Cortex of kidney (tissue), 1 donor: ENCODE measurements around the gene CDH13.

Experiments used
- DNase-seq: peaks from one replicate; lab custom pipeline; 2025; lab: John Stamatoyannopoulos, UW

The CDH13 gene

GRCh38 chr16:83002351-83003334 is 375.9 kb downstream of the CDH13 start:
- DNase-seq = no peak

DNA sequence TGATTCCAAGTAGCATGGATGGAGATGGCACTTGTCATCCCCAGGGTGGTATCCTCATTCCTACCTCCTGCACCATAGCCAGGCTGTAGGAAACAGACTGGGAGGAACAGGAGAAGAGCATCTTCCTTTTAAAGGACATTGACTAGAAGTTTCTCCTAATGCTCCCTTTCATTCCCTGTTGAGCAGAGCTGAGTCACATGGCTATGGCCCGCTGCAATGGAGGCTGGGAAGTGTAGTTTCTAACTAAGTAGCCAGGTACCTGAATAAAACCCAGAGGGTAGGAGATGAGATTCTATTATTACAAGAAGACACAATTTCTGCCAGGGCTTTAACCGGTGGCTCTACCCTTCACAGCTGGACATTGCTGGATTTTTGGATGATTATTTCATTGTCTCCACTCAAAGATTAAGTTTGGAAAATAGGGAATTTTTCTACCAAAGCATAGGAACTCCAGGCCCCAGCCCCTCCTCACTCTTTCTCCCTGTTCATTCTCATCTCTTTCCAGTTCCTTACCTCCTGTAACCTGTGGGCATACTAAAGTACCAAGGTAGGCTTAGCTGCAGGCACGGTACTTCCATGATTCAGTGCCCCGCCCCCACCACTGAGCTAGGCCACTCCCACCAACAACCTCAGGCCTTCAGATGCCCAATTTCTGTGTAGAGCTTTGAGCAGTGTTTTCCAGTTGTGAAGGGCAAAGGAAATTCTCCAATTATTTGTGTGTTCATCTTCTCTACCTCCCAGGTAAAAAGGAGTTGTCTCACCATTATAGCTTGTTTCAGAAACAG is 378.3 kb downstream of the CDH13 start:
- DNase-seq = no peak

GRCh38 chr16:83005653-83006160 is 378.9 kb downstream of the CDH13 start:
- DNase-seq = no peak

DNA sequence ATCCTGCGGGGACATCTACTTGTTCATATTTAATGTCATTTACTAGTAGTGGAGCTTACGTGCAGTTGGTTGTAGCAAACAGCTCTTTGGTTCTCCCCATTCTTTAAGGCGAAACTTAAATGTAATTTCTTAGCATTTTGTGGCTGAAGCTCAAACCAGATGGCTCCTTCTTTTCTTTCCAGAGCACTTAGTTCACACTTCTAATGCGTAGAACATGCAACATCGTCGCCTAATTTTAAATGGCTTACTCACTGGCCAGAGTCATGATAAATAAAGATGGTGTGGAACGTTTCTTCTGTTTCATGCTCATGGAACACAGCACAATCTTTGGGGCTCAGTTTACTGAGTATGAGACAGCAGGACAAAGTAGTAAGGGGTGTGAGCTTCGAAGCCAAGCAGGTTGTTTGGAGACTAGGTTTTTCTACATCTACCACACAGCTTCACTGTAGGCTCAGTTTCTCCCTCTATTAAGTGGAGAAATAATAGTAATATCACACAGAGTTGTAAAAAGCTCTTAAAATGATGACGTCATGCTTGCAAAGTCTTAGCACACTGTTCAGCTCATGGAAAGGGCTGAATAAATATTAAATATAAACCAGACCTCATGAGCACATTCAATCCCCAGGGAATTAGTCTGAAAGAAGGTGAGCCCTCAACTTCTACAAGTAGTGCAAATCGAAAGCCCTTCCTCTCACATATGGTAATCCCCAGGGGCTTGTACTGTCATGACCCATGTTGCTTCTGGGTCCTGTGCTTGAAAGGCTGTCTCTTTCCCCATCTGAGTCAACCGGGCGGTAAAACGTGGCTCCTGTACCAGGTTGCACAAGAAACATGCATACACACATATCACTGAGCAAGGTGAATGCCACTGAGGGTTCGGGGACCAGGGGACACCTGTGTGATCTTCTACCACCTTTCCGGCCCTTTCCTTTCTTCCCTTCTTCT is 384.3 kb downstream of the CDH13 start:
- DNase-seq = no peak

DNA sequence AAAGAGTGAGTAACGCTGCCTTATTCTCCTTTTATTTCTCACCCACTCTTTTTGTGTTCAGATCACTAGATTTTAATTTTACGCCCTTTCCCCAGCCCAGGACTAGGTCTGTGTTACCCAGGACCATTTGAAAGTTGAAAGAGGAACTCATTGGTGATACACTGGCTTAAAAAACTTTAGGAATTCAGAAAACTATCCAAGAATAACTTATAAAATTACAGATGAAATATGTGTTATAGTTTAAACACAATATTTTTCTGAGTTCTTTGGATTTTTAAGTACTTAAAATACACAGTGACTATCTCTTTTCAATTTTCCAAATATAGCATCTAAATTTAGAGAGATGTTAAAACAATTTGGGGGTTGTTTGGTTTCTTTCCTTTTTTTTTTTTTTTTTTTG is 385.2 kb downstream of the CDH13 start:
- DNase-seq = no peak

DNA sequence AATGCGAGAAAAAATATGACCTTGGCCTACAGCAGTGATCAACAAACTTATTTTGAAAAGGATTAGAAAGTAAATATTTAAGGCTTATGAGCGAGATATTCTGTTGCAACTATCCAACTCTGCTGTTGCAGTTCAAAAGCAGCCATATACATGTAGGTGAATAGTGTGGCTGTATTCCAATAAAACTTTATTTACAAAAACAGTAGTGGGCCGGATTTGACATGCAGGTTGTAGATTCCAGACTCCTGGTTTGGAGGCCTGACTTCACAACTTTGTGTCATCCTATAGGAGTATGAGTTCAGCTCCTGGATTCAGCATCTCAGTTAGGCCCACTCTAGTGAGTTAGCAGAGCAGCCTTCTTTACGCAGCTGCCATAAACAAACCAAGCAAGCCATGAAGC is 386.3 kb downstream of the CDH13 start:
- no peak for DNase-seq

DNA sequence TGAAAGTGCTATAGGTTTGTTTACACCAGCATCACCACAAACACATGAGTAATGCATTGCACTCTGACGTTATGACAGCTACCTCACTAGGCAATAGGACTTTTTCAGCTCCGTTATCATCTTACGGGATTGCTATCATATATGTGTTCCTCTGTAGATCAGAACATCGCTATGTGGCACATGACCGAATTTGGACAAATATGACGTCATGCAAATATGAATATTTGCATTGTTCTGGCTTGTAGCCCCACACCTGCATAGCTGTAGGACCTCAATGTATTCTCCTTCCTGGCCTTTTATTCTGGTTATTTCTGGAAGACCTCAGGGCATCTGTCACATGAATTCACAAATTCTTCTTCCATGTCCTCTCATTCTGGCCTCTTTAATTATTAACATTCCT is 393.2 kb downstream of the CDH13 start:
- no peak for DNase-seq

GRCh38 chr16:83021045-83021444 is 394.3 kb downstream of the CDH13 start:
- DNase-seq = no peak

- DNase-seq = no peak
Observed at GRCh38 chr16:83021746-83022145, 395.0 kb downstream of the CDH13 start.

GRCh38 chr16:83023011-83023410 is 396.2 kb downstream of the CDH13 start:
- DNase-seq = no peak

- no peak for DNase-seq
Observed at GRCh38 chr16:83023640-83024039, 396.9 kb downstream of the CDH13 start.

DNA sequence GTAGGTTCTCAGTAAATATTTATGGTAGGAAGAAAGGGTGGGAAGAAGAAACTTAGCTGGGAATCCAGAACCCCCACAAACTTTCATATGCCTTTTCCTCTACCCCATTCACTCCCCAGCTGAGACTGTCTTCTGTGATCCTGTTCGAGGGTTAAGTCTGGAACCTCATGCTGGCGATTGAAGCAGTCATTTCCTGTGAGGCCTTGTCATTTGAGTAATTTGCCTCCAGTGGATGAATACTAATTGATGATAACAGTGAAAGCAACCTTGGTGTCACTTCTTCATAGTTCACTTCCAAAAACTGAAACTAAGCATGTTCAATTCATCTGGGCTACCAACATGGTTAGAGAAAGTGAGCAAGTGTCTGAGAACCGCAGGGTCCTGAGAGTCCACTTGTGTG is 401.2 kb downstream of the CDH13 start:
- no peak for DNase-seq

- no peak for DNase-seq
Observed at GRCh38 chr16:83029467-83029866, 402.7 kb downstream of the CDH13 start.

- DNase-seq = no peak
Observed at GRCh38 chr16:83031524-83031923, 404.8 kb downstream of the CDH13 start.

DNA sequence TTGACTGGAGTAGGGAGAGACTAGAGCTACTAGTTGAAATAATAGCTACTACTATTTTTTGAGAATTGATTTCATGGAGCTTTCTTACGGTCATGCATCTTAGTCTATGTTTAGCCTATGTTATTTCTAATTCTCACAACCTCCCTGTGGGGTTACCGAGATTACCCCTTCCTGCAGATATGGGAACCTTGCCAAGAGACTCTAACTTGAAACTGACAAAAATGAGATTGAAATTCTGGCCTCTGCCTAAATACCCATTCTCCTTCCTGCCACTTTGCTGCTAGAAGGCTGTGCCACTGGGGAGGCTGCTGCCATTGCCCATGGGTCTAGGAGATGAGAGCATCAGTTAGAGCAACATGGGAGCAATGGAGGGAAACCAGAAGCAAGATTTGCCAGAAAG is 410.3 kb downstream of the CDH13 start:
- no peak for DNase-seq

DNA sequence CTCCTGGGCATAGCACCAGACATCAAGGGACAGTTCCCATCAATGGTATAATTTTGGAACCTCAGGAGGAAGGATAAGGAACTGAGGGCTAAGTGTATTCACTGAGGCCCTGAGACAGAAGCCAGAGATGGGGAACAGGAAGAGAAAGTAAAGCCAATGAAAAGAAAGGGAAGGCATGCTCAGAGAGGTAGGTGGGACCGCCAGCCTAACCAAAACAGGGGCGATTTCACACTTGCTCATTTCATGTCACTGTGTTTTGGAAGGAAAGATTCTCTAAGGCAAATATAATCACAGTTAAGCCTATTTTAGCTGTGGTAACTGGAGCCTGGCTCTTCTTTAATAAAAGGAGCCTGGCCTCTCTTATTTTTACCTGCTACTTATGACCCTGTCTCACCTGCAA is 411.1 kb downstream of the CDH13 start:
- DNase-seq = no peak

DNA sequence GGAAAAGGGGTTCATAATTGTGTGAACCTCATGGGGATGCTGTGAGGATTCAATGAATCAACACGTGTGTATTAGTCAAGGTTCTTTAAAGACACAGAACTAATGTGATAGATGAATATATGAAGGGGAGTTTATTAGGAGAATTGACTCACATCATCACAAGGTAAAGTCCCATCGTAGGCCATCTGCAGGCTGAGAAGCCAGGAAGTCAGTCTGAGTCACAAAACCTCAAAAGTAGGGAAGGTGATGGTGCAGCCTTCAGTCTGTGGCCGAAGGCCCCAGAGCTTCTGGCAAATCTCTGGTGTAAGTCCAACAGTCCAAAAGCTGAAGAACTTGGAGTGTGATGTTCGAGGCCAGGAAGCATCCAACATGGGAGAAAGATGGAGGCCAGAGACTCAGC is 413.4 kb downstream of the CDH13 start:
- DNase-seq = no peak

GRCh38 chr16:83044589-83044988 is 417.8 kb downstream of the CDH13 start:
- DNase-seq = no peak

DNA sequence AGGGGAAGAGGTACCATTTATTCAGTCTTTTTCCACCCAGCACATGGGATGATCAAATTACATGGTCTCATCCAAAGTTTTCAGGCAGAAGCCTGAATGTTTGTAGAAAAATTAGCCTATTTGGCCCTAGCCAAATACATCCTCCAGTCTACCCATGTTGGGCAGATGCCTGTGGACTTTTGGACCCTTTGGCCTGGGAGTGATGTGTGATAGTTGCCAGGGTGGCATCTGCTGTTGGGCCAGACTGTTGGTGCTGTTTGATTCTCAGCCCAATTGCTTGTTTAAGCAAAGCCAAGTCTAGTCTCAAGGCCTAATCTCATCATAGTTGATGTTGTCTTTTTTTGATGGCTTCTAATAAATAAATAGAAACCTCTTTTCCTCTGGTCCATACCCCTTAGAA is 419.0 kb downstream of the CDH13 start:
- no peak for DNase-seq

DNA sequence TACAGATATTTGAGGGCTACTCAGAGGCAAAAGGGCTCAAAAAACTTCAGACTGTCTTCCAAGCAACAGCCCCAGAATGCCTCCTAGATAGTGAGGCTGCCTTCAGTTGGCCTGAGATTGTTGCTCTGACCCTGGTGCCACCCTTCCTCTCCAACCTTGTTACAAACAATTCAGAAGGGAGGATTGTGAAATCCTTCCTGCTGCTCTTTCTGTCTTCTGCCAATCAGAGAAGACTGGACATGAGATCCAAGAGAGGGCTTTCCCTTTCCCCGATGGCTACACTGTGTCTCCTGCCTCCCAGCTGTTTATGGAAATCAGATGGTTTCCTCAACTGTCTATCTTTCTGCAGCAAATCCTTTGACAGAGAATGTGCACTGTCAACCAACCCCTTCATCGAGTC is 419.9 kb downstream of the CDH13 start:
- no peak for DNase-seq

- no peak for DNase-seq
Observed at GRCh38 chr16:83051451-83051850, 424.7 kb downstream of the CDH13 start.

- DNase-seq = no peak
Observed at GRCh38 chr16:83054283-83054682, 427.5 kb downstream of the CDH13 start.
